ENCODE measurements around the gene CABLES1. TPM values are rescaled to one million over a fixed set of nuclear protein-coding genes. Genes with fewer than 3 reads are reported as not detected.

Gene CABLES1
- total and polyA plus RNA-seq, 2 of the 8 experiments (the other 6 are each of a cell fraction or from before 2014, with no cell fraction given): 9.2 to 26.4 TPM

GRCh38 chr18:23207191-23207955 lies 72.1 kb downstream of the CABLES1 start:
- H3K9me3 ChIP-seq (ENCODE audit: insufficient read depth in 2 of 2, low read depth in 1 of 2, low read length in 1 of 2): no peaks in the 10 kb centered on the region; a peak in 1 of 4 replicates
- CTCF ChIA-PET (ENCODE audit: partially characterized antibody): interaction anchor here (0.6 to 7.9 kb wide), 55 partner anchors 9 to 261 kb away, joined by 3 to 59 read pairs (median 4); partner anchors contain the start of genes CABLES1 and RIOK3
- WGBS, 2 experiments (ENCODE audit: extremely low coverage in 1 of 2, insufficient coverage in 1 of 2, insufficient read length in 1 of 2, insufficient replicate concordance in 2 of 2, low coverage in 1 of 2, low lambda C conversion rate in 2 of 2, missing lambda C conversion rate in 1 of 2): 83% methylated on average over 9 of the region's 9 CpGs; no CpG with 5 or more reads in 1 of the 2 experiments
- no peaks in the 10 kb centered on the region for H3K27me3 ChIP-seq (replicated peaks in 1 of 4; ENCODE audit: control insufficient read depth in 3 of 4, extremely low read depth in 1 of 4, insufficient read depth in 3 of 4, low read length in 3 of 4)
- H2BK15ac ChIP-seq (ENCODE audit: low read length): no peak overlapping the region
- no peaks in the 10 kb centered on the region for H3K23me2 ChIP-seq (ENCODE audit: low read depth, low read length)
- H3K79me2 ChIP-seq (ENCODE audit: control insufficient read depth in 1 of 2, insufficient read depth in 2 of 2, low read length in 2 of 2): no peaks in the 10 kb centered on the region
- H3K36me3 ChIP-seq (ENCODE audit: control insufficient read depth in 2 of 4, insufficient read depth in 4 of 4, low read length in 3 of 4): peaks cover 0 to 8% (median 5%) of the 10 kb centered on the region in 4 experiments; a peak in 5 of 8 replicates
- H3K4me3 ChIP-seq (ENCODE audit: extremely low read depth in 1 of 4, insufficient read depth in 2 of 4, low read depth in 3 of 4, low read length in 4 of 4): no peak overlapping the region
- POLR2A ChIA-PET (ENCODE audit: partially characterized antibody): interaction anchor here (0.9 kb wide), 1 partner anchor 70 kb away, joined by 4 read pairs; no protein-coding TSS in a partner anchor
- no peak overlapping the region for H3K23ac ChIP-seq (ENCODE audit: insufficient read length)
- H2BK120ac ChIP-seq (replicated peaks; ENCODE audit: low read depth, low read length): no peak overlapping the region
- H2BK20ac ChIP-seq (ENCODE audit: low read length): no peak overlapping the region
- no peak overlapping the region for H4K91ac ChIP-seq (replicated peaks; ENCODE audit: insufficient read length, low read length)
- no peak overlapping the region for H2BK5ac ChIP-seq (ENCODE audit: low read depth, low read length)
- no peak overlapping the region for H3K9ac ChIP-seq (replicated peaks in 1 of 4; ENCODE audit: extremely low read depth in 1 of 4, low read depth in 3 of 4, low read length in 3 of 4)
- H2AK5ac ChIP-seq (ENCODE audit: low read depth, low read length): no peak overlapping the region
- H3K18ac ChIP-seq (ENCODE audit: extremely low read depth, low read length): no peak overlapping the region
- H3K4ac ChIP-seq (replicated peaks; ENCODE audit: insufficient read length, low read depth, low read length): no peak overlapping the region
- no peak overlapping the region for H2AFZ ChIP-seq (ENCODE audit: low read length)
- DNase-seq (ENCODE audit: low read depth in 1 of 2, low spot score in 2 of 2) (peak in 1 of 2 experiments; percentile 55), FAIRE-seq (peak; percentile 72)
- H3K56ac ChIP-seq (replicated peaks; ENCODE audit: insufficient read length, low read depth, low read length): no peak overlapping the region
- TF ChIP-seq CEBPB (IDR thresholded peaks at IDR 0.05; ENCODE audit: low read depth, low read length): no peak
- peak; percentile 60 to 93 (median 78) for TF ChIP-seq CTCF (IDR thresholded peaks at IDR 0.05; ENCODE audit: control extremely low read depth in 1 of 3, insufficient read depth in 1 of 3, low read depth in 1 of 3, low read length in 3 of 3)
- peak; percentile 70 to 84 for TF ChIP-seq RAD21 (IDR thresholded peaks at IDR 0.05 in 1 of 2, conservative IDR thresholded peaks at IDR 0.05 in 1 of 2; ENCODE audit: low read depth in 2 of 2, low read length in 2 of 2)
- TF ChIP-seq MAFK (IDR thresholded peaks at IDR 0.05; ENCODE audit: low read depth, low read length): no peak
- H4K5ac ChIP-seq (ENCODE audit: insufficient read length, low read depth, low read length): no peak overlapping the region
- no peak overlapping the region for H3K14ac ChIP-seq (ENCODE audit: insufficient read length)
- H3K4me2 ChIP-seq (ENCODE audit: insufficient read depth in 1 of 2, low read depth in 2 of 2, low read length in 2 of 2): no peak overlapping the region
- no peak overlapping the region for H2BK12ac ChIP-seq (ENCODE audit: low read depth, low read length)
- H3K79me1 ChIP-seq (ENCODE audit: low read depth, low read length): peaks cover 8% of the 10 kb centered on the region; the same call in 1 of the 2 replicates
- no peak overlapping the region for H4K8ac ChIP-seq (ENCODE audit: extremely low read depth, insufficient read depth, low read length)
- no peak overlapping the region for H3K27ac ChIP-seq (ENCODE audit: low read depth, low read length)
- no peaks in the 10 kb centered on the region for H3K4me1 ChIP-seq (replicated peaks in 1 of 4; ENCODE audit: control insufficient read depth in 3 of 4, insufficient read depth in 4 of 4, low read length in 3 of 4)
- peaks cover 0 to 2% of the 10 kb centered on the region in 2 experiments for H4K20me1 ChIP-seq (replicated peaks in 1 of 2; ENCODE audit: control insufficient read depth in 1 of 2, insufficient read depth in 2 of 2, low read length in 2 of 2)
